ENCODE data around the gene ADARB1. TPM values are rescaled to one million over a fixed set of nuclear protein-coding genes. Genes with fewer than 3 reads are reported as not detected.

Gene ADARB1
- total RNA-seq, 4 donors from 2014 or later = 6.8 to 32.2 (median 17.3) TPM

- Histone ChIP-seq H3K36me3 (no peaks in the 10 kb centered on the region), H3K4me3 (no peak overlapping the region), H3K4me1 (no peaks in the 10 kb centered on the region), H3K27ac (no peak overlapping the region), H3K27me3 (no peaks in the 10 kb centered on the region), H3K9me3 (no peaks in the 10 kb centered on the region)
- in situ Hi-C loops (cut with MboI; ENCODE audit: low pct_ligation_motif_present in 1 of 4, low pct_unique_long_range_greater_than_20kb in 1 of 4, low sequenced_read_pairs in 3 of 4) = no loop called here
- 86 to 87% methylated on average over 7 to 18 of the region's 18 CpGs for WGBS, 2 donors (ENCODE audit: low coverage in 1 of 2)
- TF ChIP-seq EP300 (IDR thresholded peaks at IDR 0.05; ENCODE audit: low read depth) (no peak), POLR2AphosphoS5 (IDR thresholded peaks at IDR 0.05) (no peak), POLR2A (IDR thresholded peaks at IDR 0.05) (no peak), CTCF (IDR thresholded peaks at IDR 0.05) (no peak)
- no peak for DNase-seq
- intact Hi-C loops (cut with DNase I; ENCODE audit: low total_unique reads) = no loop called here
Measured at GRCh38 chr21:45067462-45068285, 6.7 kb upstream of the ADARB1 start.

- in situ Hi-C loops (cut with MboI; ENCODE audit: low pct_ligation_motif_present in 1 of 4, low pct_unique_long_range_greater_than_20kb in 1 of 4, low sequenced_read_pairs in 3 of 4) = no loop called here
- DNase-seq = no peak
- Histone ChIP-seq H3K9me3 (no peaks in the 10 kb centered on the region), H3K4me1 (peaks cover 3 to 8% (median 6%) of the 10 kb centered on the region in 4 donors), H3K27ac (no peak overlapping the region), H3K4me3 (no peak overlapping the region), H3K36me3 (no peaks in the 10 kb centered on the region), H3K27me3 (no peaks in the 10 kb centered on the region)
- WGBS, 2 donors (ENCODE audit: low coverage in 1 of 2) = 95 to 100% methylated on average over 1 to 11 of the region's 11 CpGs
- no peak for TF ChIP-seq POLR2AphosphoS5 (IDR thresholded peaks at IDR 0.05)
- TF ChIP-seq EP300 (IDR thresholded peaks at IDR 0.05; ENCODE audit: low read depth) = no peak
- no peak for TF ChIP-seq POLR2A (IDR thresholded peaks at IDR 0.05)
- no peak for TF ChIP-seq CTCF (IDR thresholded peaks at IDR 0.05)
- intact Hi-C loops (cut with DNase I; ENCODE audit: low total_unique reads) = no loop called here
Measured at GRCh38 chr21:45069085-45069484, 5.3 kb upstream of the ADARB1 start.

DNA sequence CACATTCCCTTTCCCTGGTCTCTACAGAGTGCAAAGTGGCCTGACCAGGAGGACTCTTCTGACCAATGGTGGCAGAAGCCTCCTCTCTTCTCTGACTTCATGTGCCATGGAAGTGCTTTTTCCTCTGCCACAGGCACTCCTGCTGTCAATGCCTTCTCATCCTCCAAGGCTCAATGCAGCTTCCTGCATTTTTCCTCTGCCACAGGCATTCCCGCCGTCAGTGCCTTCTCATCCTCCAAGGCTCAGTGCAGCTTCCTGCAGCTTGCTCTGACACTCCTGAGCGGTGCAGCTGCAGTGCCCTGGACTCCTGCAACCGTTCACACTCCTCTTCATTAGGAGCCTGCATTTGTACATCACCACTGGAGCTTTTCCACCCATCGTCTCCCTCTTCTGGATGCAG lies 4.7 kb upstream of the ADARB1 start:
- no peak overlapping the region for H3K4me3 ChIP-seq
- intact Hi-C loops (cut with DNase I; ENCODE audit: low total_unique reads) (loop anchor here (10.0 kb wide), 1 partner anchor 115 kb away; no protein-coding TSS in a partner anchor), in situ Hi-C loops (cut with MboI; ENCODE audit: low pct_ligation_motif_present in 1 of 4, low pct_unique_long_range_greater_than_20kb in 1 of 4, low sequenced_read_pairs in 3 of 4) (no loop called here)
- no peak for TF ChIP-seq POLR2A (IDR thresholded peaks at IDR 0.05)
- TF ChIP-seq POLR2AphosphoS5 (IDR thresholded peaks at IDR 0.05) = no peak
- TF ChIP-seq EP300 (IDR thresholded peaks at IDR 0.05; ENCODE audit: low read depth) = no peak
- TF ChIP-seq CTCF (IDR thresholded peaks at IDR 0.05) = no peak
- no peak overlapping the region for H3K27ac ChIP-seq
- WGBS, 2 donors (ENCODE audit: low coverage in 1 of 2) = 85% methylated on average over 5 of the region's 5 CpGs; no CpG with 5 or more reads in 1 of the 2 donors
- DNase-seq = no peak
- peaks cover 3 to 8% (median 6%) of the 10 kb centered on the region in 4 donors for H3K4me1 ChIP-seq
- no peaks in the 10 kb centered on the region for H3K9me3 ChIP-seq
- H3K36me3 ChIP-seq = no peaks in the 10 kb centered on the region
- no peaks in the 10 kb centered on the region for H3K27me3 ChIP-seq

GRCh38 chr21:45071078-45071873 lies 3.1 kb upstream of the ADARB1 start:
- no peak overlapping the region for H3K27ac ChIP-seq
- no peaks in the 10 kb centered on the region for H3K9me3 ChIP-seq
- peaks cover 14% of the 10 kb centered on the region for H3K27me3 ChIP-seq
- intact Hi-C loops (cut with DNase I; ENCODE audit: low total_unique reads) = loop anchor here (10.0 kb wide), 1 partner anchor 116 kb away; no protein-coding TSS in a partner anchor
- in situ Hi-C loops (cut with MboI; ENCODE audit: low pct_ligation_motif_present in 1 of 4, low pct_unique_long_range_greater_than_20kb in 1 of 4, low sequenced_read_pairs in 3 of 4) = no loop called here
- WGBS, 2 donors (ENCODE audit: low coverage in 1 of 2) = 85 to 90% methylated on average over 20 to 24 of the region's 24 CpGs
- no peaks in the 10 kb centered on the region for H3K36me3 ChIP-seq
- H3K4me3 ChIP-seq = no peak overlapping the region
- peaks cover 3 to 21% (median 18%) of the 10 kb centered on the region in 4 donors for H3K4me1 ChIP-seq
- TF ChIP-seq POLR2AphosphoS5 (IDR thresholded peaks at IDR 0.05) = no peak
- no peak for TF ChIP-seq EP300 (IDR thresholded peaks at IDR 0.05; ENCODE audit: low read depth)
- TF ChIP-seq POLR2A (IDR thresholded peaks at IDR 0.05) = no peak
- no peak for TF ChIP-seq CTCF (IDR thresholded peaks at IDR 0.05)
- no peak for DNase-seq

All from transverse colon (tissue), 4 donors.